Osteocyte (in vitro differentiated cells): ENCODE data around the gene SLC8A2. TPM values are rescaled to one million over a fixed set of nuclear protein-coding genes. Genes with fewer than 3 reads are reported as not detected.

Source experiments
- DNase-seq: peaks from one replicate; pipeline ENCODE4 v3.0.0; 2021; ENCODE audit warnings: mixed read lengths; ENCODE audit not compliant: unreplicated experiment; ENCODE audit errors: extremely low spot score
- H3K27ac Mint-ChIP-seq: one replicate; pipeline ENCODE4 v1.8.0; 2021; ENCODE audit warnings: mild to moderate bottlenecking, mixed read lengths; ENCODE audit not compliant: unreplicated experiment
- H3K27me3 Mint-ChIP-seq: one replicate; pipeline ENCODE4 v1.8.0; 2021; ENCODE audit warnings: mixed read lengths; ENCODE audit not compliant: unreplicated experiment
- H3K36me3 Mint-ChIP-seq: one replicate; pipeline ENCODE4 v1.8.0; 2021; ENCODE audit warnings: mixed read lengths; ENCODE audit not compliant: unreplicated experiment
- H3K4me1 Mint-ChIP-seq: one replicate; pipeline ENCODE4 v1.8.0; 2021; ENCODE audit warnings: mixed read lengths; ENCODE audit not compliant: unreplicated experiment
- H3K4me3 Mint-ChIP-seq: one replicate; pipeline ENCODE4 v1.8.0; 2021; ENCODE audit warnings: mild to moderate bottlenecking, moderate library complexity, mixed read lengths; ENCODE audit not compliant: unreplicated experiment
- H3K9me3 Mint-ChIP-seq: one replicate; pipeline ENCODE4 v1.8.0; 2021; ENCODE audit warnings: mixed read lengths; ENCODE audit not compliant: unreplicated experiment
- total RNA-seq: library from RNA; stranded (reverse); gene quantifications from 2 replicates; pipeline ENCODE4 v1.2.1, GENCODE V29; 2021
- TF ChIP-seq, protein P1 (sequence below): fragments of 200-600 bp; sonication (generic); IDR thresholded peaks from 2 replicates; pipeline ENCODE4 v1.5.0; 2021; ENCODE audit warnings: antibody characterized with exemption, mild to moderate bottlenecking, moderate library complexity

Gene SLC8A2
- total RNA-seq, 1 donor from 2014 or later = not detected

DNA sequence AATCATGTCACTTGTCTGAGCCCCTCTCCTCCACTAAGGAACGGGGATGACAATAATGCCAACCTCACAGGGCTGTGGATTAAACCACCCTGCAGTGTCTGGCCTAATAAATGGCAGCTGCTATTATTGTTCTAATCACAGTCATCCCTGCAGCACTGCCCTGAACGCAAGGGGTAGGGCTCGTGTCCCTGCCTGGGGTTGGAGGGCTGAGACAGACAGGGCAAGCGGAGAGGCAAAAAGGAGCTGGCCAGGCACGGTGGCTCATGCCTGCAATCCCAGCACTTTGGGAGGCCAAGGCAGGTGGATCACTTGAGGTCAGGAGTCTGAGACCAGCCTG is 22.5 kb upstream of the SLC8A2 start:
- Mint-ChIP-seq H3K36me3 (peaks cover 10% of the 10 kb centered on the region), H3K27ac (no peak overlapping the region), H3K27me3 (no peaks in the 10 kb centered on the region), H3K4me3 (no peak overlapping the region), H3K4me1 (peaks cover 2% of the 10 kb centered on the region), H3K9me3 (no peaks in the 10 kb centered on the region)
- TF ChIP-seq, protein P1, sequence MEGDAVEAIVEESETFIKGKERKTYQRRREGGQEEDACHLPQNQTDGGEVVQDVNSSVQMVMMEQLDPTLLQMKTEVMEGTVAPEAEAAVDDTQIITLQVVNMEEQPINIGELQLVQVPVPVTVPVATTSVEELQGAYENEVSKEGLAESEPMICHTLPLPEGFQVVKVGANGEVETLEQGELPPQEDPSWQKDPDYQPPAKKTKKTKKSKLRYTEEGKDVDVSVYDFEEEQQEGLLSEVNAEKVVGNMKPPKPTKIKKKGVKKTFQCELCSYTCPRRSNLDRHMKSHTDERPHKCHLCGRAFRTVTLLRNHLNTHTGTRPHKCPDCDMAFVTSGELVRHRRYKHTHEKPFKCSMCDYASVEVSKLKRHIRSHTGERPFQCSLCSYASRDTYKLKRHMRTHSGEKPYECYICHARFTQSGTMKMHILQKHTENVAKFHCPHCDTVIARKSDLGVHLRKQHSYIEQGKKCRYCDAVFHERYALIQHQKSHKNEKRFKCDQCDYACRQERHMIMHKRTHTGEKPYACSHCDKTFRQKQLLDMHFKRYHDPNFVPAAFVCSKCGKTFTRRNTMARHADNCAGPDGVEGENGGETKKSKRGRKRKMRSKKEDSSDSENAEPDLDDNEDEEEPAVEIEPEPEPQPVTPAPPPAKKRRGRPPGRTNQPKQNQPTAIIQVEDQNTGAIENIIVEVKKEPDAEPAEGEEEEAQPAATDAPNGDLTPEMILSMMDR = no peak
- DNase-seq = no peak

DNA sequence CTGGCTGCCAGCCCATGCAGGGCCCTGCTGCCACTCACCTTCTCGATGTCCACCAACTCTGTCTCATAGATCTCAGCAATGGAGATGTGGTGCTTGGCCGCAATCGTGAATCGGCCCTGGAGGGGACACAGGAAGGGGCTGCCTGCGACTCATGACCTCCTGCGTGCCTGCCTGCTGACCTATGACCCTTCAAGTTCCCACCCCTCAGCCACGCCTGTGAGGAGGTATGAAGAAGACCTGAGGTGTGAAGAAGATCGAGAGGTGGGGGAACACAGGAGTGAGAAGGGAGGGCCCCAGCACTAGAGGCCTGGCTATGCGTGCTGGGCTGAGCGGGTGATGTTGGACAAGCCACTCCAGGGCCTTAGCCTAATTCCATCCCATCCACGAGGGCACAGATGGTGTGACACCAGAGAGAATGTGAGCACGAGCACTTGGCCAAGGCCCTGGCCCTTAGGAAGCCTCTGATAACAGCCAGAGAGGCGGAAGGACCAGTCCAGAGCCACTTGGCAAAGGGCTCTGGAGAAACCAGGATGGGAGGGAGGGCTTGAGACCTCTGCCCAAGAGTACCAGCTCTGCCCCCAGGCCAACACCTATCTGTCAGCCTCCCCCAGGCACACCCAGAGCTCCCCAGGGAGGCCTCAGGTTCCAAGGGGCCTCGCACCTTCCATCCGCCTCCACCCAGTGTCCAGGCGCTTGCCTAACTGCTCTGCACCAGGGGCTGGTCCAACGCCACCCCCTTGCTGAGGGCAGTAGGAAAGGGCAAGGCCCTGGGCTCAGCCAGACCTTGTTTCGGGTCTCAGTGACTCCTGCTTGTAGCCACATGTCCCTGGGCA is 21.9 kb upstream of the SLC8A2 start:
- Mint-ChIP-seq H3K36me3 (peaks cover 6% of the 10 kb centered on the region), H3K4me1 (peaks cover 2% of the 10 kb centered on the region), H3K27ac (no peak overlapping the region), H3K9me3 (no peaks in the 10 kb centered on the region), H3K4me3 (no peak overlapping the region), H3K27me3 (no peaks in the 10 kb centered on the region)
- TF ChIP-seq, protein P1 = no peak
- no peak for DNase-seq

GRCh38 chr19:47492571-47493377 is 21.1 kb upstream of the SLC8A2 start:
- Mint-ChIP-seq H3K27me3 (no peaks in the 10 kb centered on the region), H3K4me1 (peaks cover 2% of the 10 kb centered on the region), H3K4me3 (no peak overlapping the region), H3K36me3 (peaks cover 6% of the 10 kb centered on the region), H3K27ac (no peak overlapping the region), H3K9me3 (no peaks in the 10 kb centered on the region)
- DNase-seq = no peak
- TF ChIP-seq, protein P1 = no peak

GRCh38 chr19:47492137-47492533 is 20.4 kb upstream of the SLC8A2 start:
- Mint-ChIP-seq H3K9me3 (no peaks in the 10 kb centered on the region), H3K4me1 (peaks cover 2% of the 10 kb centered on the region), H3K36me3 (peaks cover 7% of the 10 kb centered on the region), H3K4me3 (no peak overlapping the region), H3K27ac (no peak overlapping the region), H3K27me3 (no peaks in the 10 kb centered on the region)
- TF ChIP-seq, protein P1 = no peak
- DNase-seq = no peak
